GOT3 (cell line): Measurements from ENCODE around the gene TMC4.
"Not testable (repeated sequence)": the region's sequence is repeated elsewhere in the genome, so short reads cannot be mapped to it uniquely, and the experiment has no call there.

Experiments
- DNase-seq: peaks from one replicate; lab custom pipeline; 2025; ENCODE audit warnings: mixed read lengths; lab: John Stamatoyannopoulos, UW

TMC4 gene

GRCh38 chr19:54203151-54203611 is 30.2 kb upstream of the TMC4 start:
- no peak for DNase-seq

GRCh38 chr19:54201980-54202379 is 29.0 kb upstream of the TMC4 start:
- no peak for DNase-seq

- DNase-seq: no peak
These were observed 28.3 kb upstream of the TMC4 start for GRCh38 chr19:54201172-54201701.

GRCh38 chr19:54199401-54199800 is 26.4 kb upstream of the TMC4 start:
- DNase-seq: no peak

GRCh38 chr19:54197121-54197520 is 24.2 kb upstream of the TMC4 start:
- DNase-seq: no peak

- DNase-seq: no peak
These were observed 23.6 kb upstream of the TMC4 start for GRCh38 chr19:54196536-54196935.

GRCh38 chr19:54194463-54194862 is 21.5 kb upstream of the TMC4 start:
- DNase-seq: not testable (repeated sequence)

GRCh38 chr19:54193011-54193410 is 20.1 kb upstream of the TMC4 start:
- DNase-seq: no peak

GRCh38 chr19:54191811-54192453 is 19.0 kb upstream of the TMC4 start:
- DNase-seq: no peak

- DNase-seq: peak; percentile 78
These were observed 18.3 kb upstream of the TMC4 start, which contains the start of gene TSEN34 for GRCh38 chr19:54191011-54191810. TSEN34 (plus strand) TSS chr19:54191308; CDS start chr19:54191365, 57 bp downstream.

- DNase-seq: peak; percentile 99
These were observed 17.6 kb upstream of the TMC4 start for GRCh38 chr19:54190503-54191010.

- DNase-seq: peak; percentile 99
These were observed 17.0 kb upstream of the TMC4 start for GRCh38 chr19:54189735-54190502.

GRCh38 chr19:54189145-54189734 is 16.3 kb upstream of the TMC4 start, which contains the start of gene MBOAT7:
MBOAT7 (minus strand) TSS chr19:54189580; CDS start chr19:54188508, 1,072 bp downstream.
- no peak for DNase-seq

GRCh38 chr19:54188215-54188871 is 15.4 kb upstream of the TMC4 start:
- DNase-seq: no peak

- DNase-seq: no peak
These were observed 14.0 kb upstream of the TMC4 start for GRCh38 chr19:54186934-54187381.

- no peak for DNase-seq
These were observed 13.4 kb upstream of the TMC4 start for GRCh38 chr19:54186351-54186750.

- DNase-seq: no peak
These were observed 10.5 kb upstream of the TMC4 start for GRCh38 chr19:54183431-54183830.

- DNase-seq: not testable (repeated sequence)
These were observed 8.9 kb upstream of the TMC4 start for GRCh38 chr19:54181894-54182293.

- no peak for DNase-seq
These were observed 7.7 kb upstream of the TMC4 start for GRCh38 chr19:54180691-54181091.

GRCh38 chr19:54179921-54180461 is 7.0 kb upstream of the TMC4 start:
- no peak for DNase-seq
